Endothelial cell of hepatic sinusoid (primary cell): ENCODE data around the gene GRIP2.
"Not testable (repeated sequence)": the region's sequence is repeated elsewhere in the genome, so short reads cannot be mapped to it uniquely, and the experiment has no call there.

Experiments
- in situ Hi-C: cut with HindIII; loops from 2 replicates; pipeline ENCODE4 v1.10.0; 2017; ENCODE audit warnings: low sequenced_read_pairs

The GRIP2 gene

GRCh38 chr3:14522768-14523167 lies 17.4 kb downstream of the GRIP2 start:
- in situ Hi-C loops: no loop called here

GRCh38 chr3:14522129-14522691 lies 17.9 kb downstream of the GRIP2 start:
- in situ Hi-C loops: no loop called here

GRCh38 chr3:14521611-14522010 lies 18.5 kb downstream of the GRIP2 start:
- in situ Hi-C loops: no loop called here

- in situ Hi-C loops: no loop called here
Measured at GRCh38 chr3:14520967-14521366, 19.2 kb downstream of the GRIP2 start.

- in situ Hi-C loops: no loop called here
Measured at GRCh38 chr3:14520149-14520548, 20.0 kb downstream of the GRIP2 start.

- in situ Hi-C loops: no loop called here
Measured at GRCh38 chr3:14519406-14519805, 20.7 kb downstream of the GRIP2 start.

- in situ Hi-C loops: no loop called here
Measured at GRCh38 chr3:14518893-14519292, 21.2 kb downstream of the GRIP2 start.

- in situ Hi-C loops: no loop called here
Measured at GRCh38 chr3:14518432-14518802, 21.7 kb downstream of the GRIP2 start.

- in situ Hi-C loops: no loop called here
Measured at GRCh38 chr3:14517601-14518431, 22.3 kb downstream of the GRIP2 start.

GRCh38 chr3:14516738-14517345 lies 23.3 kb downstream of the GRIP2 start:
- in situ Hi-C loops: no loop called here

GRCh38 chr3:14515526-14515925 lies 24.6 kb downstream of the GRIP2 start:
- in situ Hi-C loops: not testable (repeated sequence)

- in situ Hi-C loops: loop anchor here (5.0 kb wide), 1 partner anchor 333 kb away; no protein-coding TSS in a partner anchor
Measured at GRCh38 chr3:14514323-14514720, 25.8 kb downstream of the GRIP2 start.

- in situ Hi-C loops: loop anchor here (5.0 kb wide), 1 partner anchor 334 kb away; no protein-coding TSS in a partner anchor
Measured at GRCh38 chr3:14513566-14514322, 26.4 kb downstream of the GRIP2 start.

- in situ Hi-C loops: loop anchor here (5.0 kb wide), 1 partner anchor 334 kb away; no protein-coding TSS in a partner anchor
Measured at GRCh38 chr3:14512942-14513327, 27.2 kb downstream of the GRIP2 start.

GRCh38 chr3:14512281-14512941 lies 27.7 kb downstream of the GRIP2 start:
- in situ Hi-C loops: loop anchor here (5.0 kb wide), 1 partner anchor 335 kb away; no protein-coding TSS in a partner anchor

GRCh38 chr3:14511623-14512280 lies 28.4 kb downstream of the GRIP2 start:
- in situ Hi-C loops: loop anchor here (5.0 kb wide), 1 partner anchor 336 kb away; no protein-coding TSS in a partner anchor

- in situ Hi-C loops: loop anchor here (5.0 kb wide), 1 partner anchor 336 kb away; no protein-coding TSS in a partner anchor
Measured at GRCh38 chr3:14510838-14511622, 29.1 kb downstream of the GRIP2 start.

GRCh38 chr3:14509796-14510100 lies 30.4 kb downstream of the GRIP2 start:
- in situ Hi-C loops: loop anchor here (5.0 kb wide), 1 partner anchor 338 kb away; no protein-coding TSS in a partner anchor
